ENCODE results near the gene RCBTB2. TPM values are rescaled to one million over a fixed set of nuclear protein-coding genes. Genes with fewer than 3 reads are reported as not detected.

Gene RCBTB2
- total and polyA plus RNA-seq, 9 of the 15 experiments (the other 6 are each of a cell fraction or from before 2014, with no cell fraction given), result 0.91 to 3.3 (median 1.5) TPM

DNA sequence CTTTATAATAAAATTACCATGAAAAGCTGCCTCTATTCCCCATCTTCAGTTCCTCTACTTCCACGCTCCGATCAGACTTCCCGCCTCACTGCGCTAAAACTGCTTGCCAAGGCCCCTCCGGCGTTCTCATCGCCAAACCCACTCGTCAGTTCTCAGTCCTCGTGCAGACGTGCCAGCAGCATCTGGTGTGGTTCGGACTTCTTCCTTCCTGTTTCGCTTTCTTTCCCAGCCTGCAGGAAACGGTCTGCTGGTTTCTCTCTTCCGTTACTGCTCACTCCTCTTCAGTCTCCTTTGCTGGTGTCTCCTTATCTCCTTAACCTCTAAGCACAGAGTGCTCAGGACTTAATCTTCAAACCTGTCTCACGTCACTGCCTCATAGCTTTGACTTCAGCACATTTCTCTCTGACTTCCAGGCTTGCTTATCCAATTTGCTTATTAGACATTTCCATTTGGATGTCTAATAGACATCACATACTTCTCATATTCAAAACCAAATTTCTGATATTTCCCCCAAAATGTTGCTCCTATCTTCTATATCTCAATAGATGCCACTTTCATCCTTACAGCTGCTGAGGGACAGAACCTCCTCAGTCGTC lies 40.3 kb downstream of the RCBTB2 start (continued):
- TF ChIP-seq STAT5A (IDR thresholded peaks at IDR 0.05; ENCODE audit: borderline replicate concordance, low read length), result no peak
- TF ChIP-seq PHF8 (IDR thresholded peaks at IDR 0.05; ENCODE audit: borderline replicate concordance, low read length), result peak; percentile 30; the same call in 1 of the 2 replicates
- TF ChIP-seq, protein P1, sequence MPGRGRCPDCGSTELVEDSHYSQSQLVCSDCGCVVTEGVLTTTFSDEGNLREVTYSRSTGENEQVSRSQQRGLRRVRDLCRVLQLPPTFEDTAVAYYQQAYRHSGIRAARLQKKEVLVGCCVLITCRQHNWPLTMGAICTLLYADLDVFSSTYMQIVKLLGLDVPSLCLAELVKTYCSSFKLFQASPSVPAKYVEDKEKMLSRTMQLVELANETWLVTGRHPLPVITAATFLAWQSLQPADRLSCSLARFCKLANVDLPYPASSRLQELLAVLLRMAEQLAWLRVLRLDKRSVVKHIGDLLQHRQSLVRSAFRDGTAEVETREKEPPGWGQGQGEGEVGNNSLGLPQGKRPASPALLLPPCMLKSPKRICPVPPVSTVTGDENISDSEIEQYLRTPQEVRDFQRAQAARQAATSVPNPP (IDR thresholded peaks at IDR 0.05; ENCODE audit: borderline replicate concordance, insufficient read depth, insufficient read length), result no peak
- peak in 1 of 2 experiments; percentile 33; a peak in 1 of 4 replicates for TF ChIP-seq RCOR1 (IDR thresholded peaks at IDR 0.05; ENCODE audit: borderline replicate concordance in 1 of 2, low read depth in 2 of 2, low read length in 2 of 2)
- TF ChIP-seq ZNF3 (CRISPR knock-in tag; IDR thresholded peaks at IDR 0.05), result no peak
- TF ChIP-seq, protein P2, sequence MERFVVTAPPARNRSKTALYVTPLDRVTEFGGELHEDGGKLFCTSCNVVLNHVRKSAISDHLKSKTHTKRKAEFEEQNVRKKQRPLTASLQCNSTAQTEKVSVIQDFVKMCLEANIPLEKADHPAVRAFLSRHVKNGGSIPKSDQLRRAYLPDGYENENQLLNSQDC (CRISPR knock-in tag; IDR thresholded peaks at IDR 0.05), result no peak
- TF ChIP-seq, protein P3, sequence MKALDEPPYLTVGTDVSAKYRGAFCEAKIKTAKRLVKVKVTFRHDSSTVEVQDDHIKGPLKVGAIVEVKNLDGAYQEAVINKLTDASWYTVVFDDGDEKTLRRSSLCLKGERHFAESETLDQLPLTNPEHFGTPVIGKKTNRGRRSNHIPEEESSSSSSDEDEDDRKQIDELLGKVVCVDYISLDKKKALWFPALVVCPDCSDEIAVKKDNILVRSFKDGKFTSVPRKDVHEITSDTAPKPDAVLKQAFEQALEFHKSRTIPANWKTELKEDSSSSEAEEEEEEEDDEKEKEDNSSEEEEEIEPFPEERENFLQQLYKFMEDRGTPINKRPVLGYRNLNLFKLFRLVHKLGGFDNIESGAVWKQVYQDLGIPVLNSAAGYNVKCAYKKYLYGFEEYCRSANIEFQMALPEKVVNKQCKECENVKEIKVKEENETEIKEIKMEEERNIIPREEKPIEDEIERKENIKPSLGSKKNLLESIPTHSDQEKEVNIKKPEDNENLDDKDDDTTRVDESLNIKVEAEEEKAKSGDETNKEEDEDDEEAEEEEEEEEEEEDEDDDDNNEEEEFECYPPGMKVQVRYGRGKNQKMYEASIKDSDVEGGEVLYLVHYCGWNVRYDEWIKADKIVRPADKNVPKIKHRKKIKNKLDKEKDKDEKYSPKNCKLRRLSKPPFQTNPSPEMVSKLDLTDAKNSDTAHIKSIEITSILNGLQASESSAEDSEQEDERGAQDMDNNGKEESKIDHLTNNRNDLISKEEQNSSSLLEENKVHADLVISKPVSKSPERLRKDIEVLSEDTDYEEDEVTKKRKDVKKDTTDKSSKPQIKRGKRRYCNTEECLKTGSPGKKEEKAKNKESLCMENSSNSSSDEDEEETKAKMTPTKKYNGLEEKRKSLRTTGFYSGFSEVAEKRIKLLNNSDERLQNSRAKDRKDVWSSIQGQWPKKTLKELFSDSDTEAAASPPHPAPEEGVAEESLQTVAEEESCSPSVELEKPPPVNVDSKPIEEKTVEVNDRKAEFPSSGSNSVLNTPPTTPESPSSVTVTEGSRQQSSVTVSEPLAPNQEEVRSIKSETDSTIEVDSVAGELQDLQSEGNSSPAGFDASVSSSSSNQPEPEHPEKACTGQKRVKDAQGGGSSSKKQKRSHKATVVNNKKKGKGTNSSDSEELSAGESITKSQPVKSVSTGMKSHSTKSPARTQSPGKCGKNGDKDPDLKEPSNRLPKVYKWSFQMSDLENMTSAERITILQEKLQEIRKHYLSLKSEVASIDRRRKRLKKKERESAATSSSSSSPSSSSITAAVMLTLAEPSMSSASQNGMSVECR (CRISPR knock-in tag; IDR thresholded peaks at IDR 0.05), result no peak
- TF ChIP-seq XRCC4 (IDR thresholded peaks at IDR 0.05; ENCODE audit: extremely low read depth, insufficient read depth, insufficient read length), result no peak
- TF ChIP-seq MYNN (IDR thresholded peaks at IDR 0.05), result no peak
- TF ChIP-seq MYNN (CRISPR knock-in tag; IDR thresholded peaks at IDR 0.05), result no peak
- TF ChIP-seq MAFG (tag; conservative IDR thresholded peaks at IDR 0.05), result 0 out of 2 replicates have a peak, but pooled peaks have one; percentile 5
- TF ChIP-seq CXXC5 (CRISPR knock-in tag; IDR thresholded peaks at IDR 0.05), result peak; percentile 27; the same call in 1 of the 2 replicates
- TF ChIP-seq GABPA (tag; conservative IDR thresholded peaks at IDR 0.05; ENCODE audit: low read depth), result peak; percentile 73
- TF ChIP-seq, protein P4, sequence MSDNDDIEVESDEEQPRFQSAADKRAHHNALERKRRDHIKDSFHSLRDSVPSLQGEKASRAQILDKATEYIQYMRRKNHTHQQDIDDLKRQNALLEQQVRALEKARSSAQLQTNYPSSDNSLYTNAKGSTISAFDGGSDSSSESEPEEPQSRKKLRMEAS (CRISPR knock-in tag; IDR thresholded peaks at IDR 0.05), result peak; percentile 76
- 0 out of 2 replicates have a peak, but pooled peaks have one; percentile 18 for TF ChIP-seq NCOA1 (IDR thresholded peaks at IDR 0.05; ENCODE audit: low read depth)
- no peak for TF ChIP-seq NFXL1 (CRISPR knock-in tag; IDR thresholded peaks at IDR 0.05)
- no peak for TF ChIP-seq KDM1A (IDR thresholded peaks at IDR 0.05)
- TF ChIP-seq PHTF2 (CRISPR knock-in tag; IDR thresholded peaks at IDR 0.05), result no peak
- TF ChIP-seq RBBP5 (IDR thresholded peaks at IDR 0.05; ENCODE audit: borderline replicate concordance, insufficient read depth, low read length, poor library complexity, severe bottlenecking), result peak; percentile 29
- TF ChIP-seq SPI1 (IDR thresholded peaks at IDR 0.05; ENCODE audit: borderline replicate concordance, low read depth, low read length), result no peak
- no peak for TF ChIP-seq ZNF445 (CRISPR knock-in tag; IDR thresholded peaks at IDR 0.05; ENCODE audit: low read depth)
- peak; percentile 91 for TF ChIP-seq L3MBTL2 (IDR thresholded peaks at IDR 0.05)
- TF ChIP-seq ZNF165 (CRISPR knock-in tag; IDR thresholded peaks at IDR 0.05; ENCODE audit: borderline replicate concordance), result no peak
